Nephron progenitor cell (in vitro differentiated cells): ENCODE data around the gene AQP9.

Experiments used
- DNase-seq: peaks from one replicate; pipeline ENCODE4 v3.0.0; 2021
- H3K27ac Mint-ChIP-seq: 2 replicates; pipeline ENCODE4 v1.8.0; 2021; ENCODE audit warnings: mild to moderate bottlenecking, moderate library complexity, mixed read lengths
- H3K27me3 Mint-ChIP-seq: 2 replicates; pipeline ENCODE4 v1.8.0; 2021; ENCODE audit warnings: mild to moderate bottlenecking, low read depth, mixed read lengths; ENCODE audit not compliant: poor library complexity
- H3K36me3 Mint-ChIP-seq: 2 replicates; pipeline ENCODE4 v1.8.0; 2021; ENCODE audit warnings: low read depth, mixed read lengths
- H3K4me1 Mint-ChIP-seq: 2 replicates; pipeline ENCODE4 v1.8.0; 2021; ENCODE audit warnings: mixed read lengths
- H3K4me3 Mint-ChIP-seq: 2 replicates; pipeline ENCODE4 v1.8.0; 2021; ENCODE audit warnings: mild to moderate bottlenecking, moderate library complexity, mixed read lengths
- H3K9me3 Mint-ChIP-seq: 2 replicates; pipeline ENCODE4 v1.8.0; 2021; ENCODE audit warnings: mild to moderate bottlenecking, moderate library complexity, mixed read lengths
- CTCF ChIP-seq: fragments of 200-600 bp; sonication (generic); IDR thresholded peaks from 2 replicates; pipeline ENCODE4 v1.5.0; 2021; ENCODE audit warnings: antibody characterized with exemption

AQP9 gene, protein sequence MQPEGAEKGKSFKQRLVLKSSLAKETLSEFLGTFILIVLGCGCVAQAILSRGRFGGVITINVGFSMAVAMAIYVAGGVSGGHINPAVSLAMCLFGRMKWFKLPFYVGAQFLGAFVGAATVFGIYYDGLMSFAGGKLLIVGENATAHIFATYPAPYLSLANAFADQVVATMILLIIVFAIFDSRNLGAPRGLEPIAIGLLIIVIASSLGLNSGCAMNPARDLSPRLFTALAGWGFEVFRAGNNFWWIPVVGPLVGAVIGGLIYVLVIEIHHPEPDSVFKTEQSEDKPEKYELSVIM

GRCh38 chr15:58138106-58138505, at the start of gene AQP9:
AQP9 (plus strand) TSS chr15:58138381; CDS start chr15:58138566, 185 bp downstream.
- H3K27me3 Mint-ChIP-seq: no peaks in the 10 kb centered on the region
- H3K36me3 Mint-ChIP-seq: no peaks in the 10 kb centered on the region
- H3K9me3 Mint-ChIP-seq: no peaks in the 10 kb centered on the region
- TF ChIP-seq CTCF: no peak
- no peak within 1 kb of the TSS for H3K27ac Mint-ChIP-seq
- peaks cover 5% of the 10 kb centered on the region for H3K4me1 Mint-ChIP-seq
- DNase-seq: no peak
- no peak within 1 kb of the TSS for H3K4me3 Mint-ChIP-seq

DNA sequence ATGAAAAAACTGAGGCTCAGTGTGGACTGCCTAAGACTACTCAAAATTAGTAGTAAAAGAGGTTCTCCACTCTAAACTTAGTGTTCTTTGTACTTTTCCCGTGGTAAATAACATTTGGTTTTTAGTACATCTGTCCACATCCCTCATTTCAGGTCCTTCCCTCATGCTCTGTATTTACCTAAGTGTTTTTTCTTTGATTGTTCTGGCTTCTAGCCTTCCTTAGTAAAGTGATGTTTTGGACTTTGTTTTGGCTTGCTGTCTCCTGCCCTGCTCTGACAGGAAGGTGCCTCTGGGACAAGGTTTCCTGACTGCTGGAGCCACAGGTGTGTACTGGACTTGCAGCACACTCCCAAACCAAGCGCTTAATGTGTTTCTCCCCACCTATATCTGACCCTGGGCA, 42.8 kb upstream of the AQP9 start:
- Mint-ChIP-seq H3K4me3 (no peak overlapping the region), H3K36me3 (no peaks in the 10 kb centered on the region), H3K4me1 (no peaks in the 10 kb centered on the region), H3K9me3 (peaks cover 4% of the 10 kb centered on the region), H3K27ac (no peak overlapping the region), H3K27me3 (no peaks in the 10 kb centered on the region)
- TF ChIP-seq CTCF: no peak
- no peak for DNase-seq

GRCh38 chr15:58096529-58097084, 41.6 kb upstream of the AQP9 start:
- DNase-seq: no peak
- Mint-ChIP-seq H3K27ac (no peak overlapping the region), H3K4me3 (no peak overlapping the region), H3K4me1 (no peaks in the 10 kb centered on the region), H3K9me3 (peaks cover 4% of the 10 kb centered on the region), H3K27me3 (no peaks in the 10 kb centered on the region), H3K36me3 (no peaks in the 10 kb centered on the region)
- no peak for TF ChIP-seq CTCF

DNA sequence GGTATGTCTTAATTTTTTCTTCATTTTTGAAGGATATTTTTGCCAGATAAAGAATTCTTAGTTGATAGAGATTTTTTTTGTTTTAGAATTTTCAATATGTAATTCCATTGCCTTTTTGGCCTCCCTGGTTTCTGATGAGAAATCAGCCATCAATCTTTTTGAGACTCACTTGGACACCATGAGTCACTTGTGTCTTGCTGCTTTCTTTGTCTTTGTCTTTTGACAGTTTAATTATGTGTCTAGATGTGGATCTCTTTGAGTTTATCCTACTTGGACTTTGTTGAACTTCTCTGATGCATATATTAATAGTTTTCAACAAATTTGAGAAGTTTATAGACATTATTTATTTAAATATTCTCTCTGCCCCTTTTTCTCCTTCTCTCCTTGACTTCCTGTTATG, 34.7 kb upstream of the AQP9 start:
- no peak for DNase-seq
- Mint-ChIP-seq H3K36me3 (no peaks in the 10 kb centered on the region), H3K4me1 (no peaks in the 10 kb centered on the region), H3K27ac (no peak overlapping the region), H3K4me3 (no peak overlapping the region), H3K9me3 (peaks cover 2% of the 10 kb centered on the region), H3K27me3 (no peaks in the 10 kb centered on the region)
- TF ChIP-seq CTCF: no peak

GRCh38 chr15:58108117-58108516, 30.1 kb upstream of the AQP9 start:
- Mint-ChIP-seq H3K4me1 (peaks cover 2% of the 10 kb centered on the region), H3K27me3 (no peaks in the 10 kb centered on the region), H3K4me3 (no peak overlapping the region), H3K27ac (no peak overlapping the region), H3K9me3 (peaks cover 2% of the 10 kb centered on the region), H3K36me3 (no peaks in the 10 kb centered on the region)
- DNase-seq: no peak
- TF ChIP-seq CTCF: no peak

GRCh38 chr15:58109419-58109818, 28.8 kb upstream of the AQP9 start:
- H3K27ac Mint-ChIP-seq: no peak overlapping the region
- no peak for TF ChIP-seq CTCF
- H3K4me1 Mint-ChIP-seq: peaks cover 3% of the 10 kb centered on the region
- peaks cover 4% of the 10 kb centered on the region for H3K9me3 Mint-ChIP-seq
- H3K36me3 Mint-ChIP-seq: no peaks in the 10 kb centered on the region
- no peak for DNase-seq
- H3K27me3 Mint-ChIP-seq: no peaks in the 10 kb centered on the region
- H3K4me3 Mint-ChIP-seq: no peak overlapping the region
